Stimulated activated CD8-positive, alpha-beta memory T cell treated with anti-CD3 and anti-CD28 coated beads, Interleukin-2, amount 100 ng/mL, for 1 hour (primary cell): ENCODE results near the gene SBSN.

ENCODE experiments used
- DNase-seq, 2 donors: peaks; one replicate each; pipeline ENCODE4 v3.0.0-alpha.2; 2020; ENCODE audit warnings: low read depth in 2 of 2

The SBSN gene

DNA sequence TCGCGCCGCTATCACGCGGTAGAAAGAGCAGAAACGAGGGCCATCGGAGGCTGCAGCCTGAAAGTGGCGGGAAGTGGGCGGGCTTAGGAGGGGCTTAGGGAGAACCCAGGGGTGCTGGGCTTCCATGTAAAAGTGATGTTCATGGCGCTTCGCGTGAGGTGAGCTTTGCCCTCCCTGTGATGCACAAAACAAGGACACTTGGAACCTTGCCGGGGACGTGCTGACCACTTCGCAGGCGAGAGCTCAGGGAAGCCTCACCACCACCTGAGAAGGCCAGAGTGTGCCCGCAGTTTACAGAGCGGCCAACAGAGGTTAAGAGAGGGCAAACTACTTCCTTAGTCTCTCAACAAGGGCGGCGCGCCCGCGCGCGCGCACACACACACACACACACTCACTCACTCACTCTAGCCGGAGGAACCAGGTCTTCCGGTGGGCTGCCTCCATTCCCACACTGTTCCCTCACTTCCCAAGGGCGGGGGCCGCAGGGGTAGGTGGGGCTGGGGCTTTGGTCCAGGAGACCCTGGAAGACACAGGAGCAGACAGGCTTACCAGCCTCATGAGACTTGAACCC, 5.8 kb upstream of the SBSN start:
- peak in 1 of 2 donors; percentile 21 for DNase-seq

DNA sequence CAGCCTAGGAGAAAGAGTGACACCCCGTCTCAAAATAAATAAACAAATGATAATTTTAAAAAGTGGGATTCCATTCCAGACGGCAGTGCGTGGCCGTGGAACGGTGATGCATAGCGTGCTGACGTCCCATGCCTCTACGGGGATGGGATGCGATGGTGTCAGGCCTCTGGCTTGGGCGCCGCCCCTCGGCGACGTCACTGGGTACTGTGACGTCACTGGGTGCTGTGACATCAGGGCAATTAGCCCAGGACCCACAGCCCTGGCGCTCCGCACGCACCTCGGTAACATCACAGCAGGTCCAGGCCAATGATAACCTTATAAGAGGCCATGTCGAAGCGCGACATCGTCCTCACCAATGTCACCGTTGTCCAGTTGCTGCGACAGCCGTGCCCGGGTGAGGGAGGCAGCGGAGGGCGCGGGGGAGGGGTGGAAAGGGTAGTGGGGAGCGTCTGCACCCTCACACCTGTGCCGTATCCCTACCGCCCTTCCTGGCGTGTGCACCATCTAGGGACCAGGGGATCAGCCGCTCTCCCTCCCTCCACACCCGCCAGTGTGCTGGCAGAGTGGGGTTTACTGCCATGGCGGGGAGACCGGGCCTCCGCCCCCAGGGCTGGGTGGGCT, 5.2 kb upstream of the SBSN start, which contains the start of gene GAPDHS:
Gene GAPDHS, plus strand, starts transcription at position 256 of the 621 bp plus-strand sequence. Its CDS starts 72 bp downstream, at position 328.
- DNase-seq: no peak

DNA sequence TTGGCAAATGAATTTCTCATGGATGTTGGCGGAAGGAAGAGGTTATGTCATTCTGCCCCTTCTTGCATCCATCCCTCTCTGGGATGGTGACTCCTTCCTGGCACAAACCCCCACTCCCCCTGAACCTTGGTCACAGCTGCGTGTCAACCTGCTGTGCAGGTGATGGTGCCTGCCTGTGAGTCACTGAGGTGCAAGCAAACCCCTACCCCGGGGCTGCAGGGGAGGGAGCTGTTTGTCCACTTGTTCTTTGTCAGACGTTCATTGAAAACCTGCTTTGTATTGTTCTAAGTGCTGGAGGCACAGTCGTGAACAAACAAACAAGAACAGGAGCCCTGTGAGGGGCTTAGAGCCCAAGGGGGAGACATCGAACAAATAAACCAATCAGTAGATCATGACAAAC, 3.2 kb upstream of the SBSN start:
- DNase-seq: no peak

DNA sequence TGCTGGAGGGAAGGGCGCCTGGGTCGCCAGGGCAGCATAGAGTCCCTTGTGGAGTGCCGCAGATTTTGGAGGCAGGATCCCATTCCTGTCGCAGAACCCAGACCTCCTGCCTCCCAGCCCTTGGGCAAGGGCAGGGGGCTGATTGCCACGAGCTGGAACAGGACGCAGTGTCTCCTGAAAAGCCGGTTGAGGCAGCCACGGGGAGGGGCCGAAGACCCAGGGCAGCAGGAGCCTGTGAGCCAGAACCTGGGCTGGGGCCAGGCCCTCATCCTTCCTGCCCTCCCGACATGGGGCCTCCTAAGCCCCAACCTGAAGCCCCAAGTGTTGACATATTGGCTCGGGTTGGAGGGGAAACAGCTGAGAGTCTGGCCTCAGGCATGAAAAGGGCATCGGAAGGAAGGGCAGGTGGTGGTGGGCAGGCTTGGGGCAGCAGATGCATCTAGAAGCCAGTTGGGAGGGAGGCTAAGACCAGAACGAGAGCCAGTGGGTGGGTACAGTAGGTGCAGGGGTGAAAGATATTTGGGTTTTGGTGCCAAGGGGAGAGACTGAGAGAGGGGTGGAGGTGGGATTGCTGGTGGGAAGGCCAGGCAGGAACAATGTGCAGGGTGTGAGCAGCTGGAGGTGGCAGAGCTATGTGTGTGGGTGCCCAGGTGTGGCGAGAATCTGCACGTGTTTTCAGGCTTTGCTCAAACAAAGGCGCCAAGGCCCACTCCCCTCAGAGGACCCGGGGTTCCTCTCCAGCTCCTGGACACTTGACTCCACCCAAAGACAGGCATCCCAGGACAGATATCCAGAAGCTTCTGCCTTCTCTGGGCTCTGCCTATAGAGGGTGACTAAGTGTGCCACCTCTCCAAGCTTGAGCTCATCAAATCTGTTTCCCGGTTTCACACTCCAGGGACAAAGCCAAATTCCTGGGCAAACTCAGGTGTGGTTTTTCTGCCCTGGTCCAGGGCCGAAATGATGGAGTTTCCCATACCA, 1.4 kb upstream of the SBSN start:
- DNase-seq: no peak

DNA sequence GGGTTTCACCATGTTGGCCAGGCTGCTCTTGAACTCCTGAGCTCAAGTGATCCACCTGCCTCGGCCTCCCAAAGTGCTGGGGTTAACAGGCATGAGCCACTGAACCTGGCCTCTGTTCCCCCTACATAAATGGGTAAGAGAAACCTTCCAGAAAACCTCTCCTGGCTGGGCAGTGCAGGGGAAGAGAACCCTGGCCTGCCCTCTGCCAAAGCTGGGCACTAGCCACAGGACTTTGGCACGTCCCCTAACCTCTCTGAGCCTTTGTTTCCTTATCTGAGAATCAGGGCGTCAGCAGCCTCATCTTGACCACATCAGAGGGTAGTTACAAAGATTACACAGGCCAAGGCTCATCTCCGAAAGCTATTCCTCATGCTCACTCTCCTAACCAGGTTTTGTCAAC, 2.2 kb downstream of the SBSN start:
- no peak for DNase-seq

DNA sequence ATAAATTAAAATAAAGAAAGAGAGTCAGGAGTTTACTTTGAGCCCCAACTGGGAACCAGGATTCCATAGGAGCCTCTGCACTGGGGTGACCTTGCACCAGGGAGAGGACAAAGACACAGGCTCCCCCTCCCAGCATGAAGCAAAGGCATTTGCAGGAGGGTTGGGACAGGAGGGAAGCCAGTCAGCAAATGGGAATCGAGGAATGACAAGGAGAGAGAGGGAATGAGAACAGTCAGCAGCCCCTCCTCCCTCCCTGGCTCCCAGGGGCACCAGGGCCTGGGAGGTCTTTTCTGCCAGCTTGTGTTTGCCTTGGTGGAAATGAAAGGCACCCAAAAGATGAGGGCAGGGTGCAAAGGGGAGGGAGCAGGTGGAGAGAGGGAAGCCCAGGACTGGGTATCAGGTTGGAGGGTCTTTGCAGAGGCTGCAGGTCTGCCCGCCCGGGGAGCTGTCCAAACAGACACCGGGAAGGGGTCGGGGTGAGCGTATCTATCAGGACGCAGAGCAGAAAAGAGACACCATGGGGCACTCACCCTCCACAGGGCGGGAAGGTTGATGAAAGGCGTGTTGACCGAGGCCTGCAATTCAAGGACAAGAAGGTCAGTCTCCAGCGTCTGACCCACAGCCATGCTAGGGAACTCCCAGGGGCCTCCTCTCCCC, 3.8 kb downstream of the SBSN start:
- DNase-seq: no peak

DNA sequence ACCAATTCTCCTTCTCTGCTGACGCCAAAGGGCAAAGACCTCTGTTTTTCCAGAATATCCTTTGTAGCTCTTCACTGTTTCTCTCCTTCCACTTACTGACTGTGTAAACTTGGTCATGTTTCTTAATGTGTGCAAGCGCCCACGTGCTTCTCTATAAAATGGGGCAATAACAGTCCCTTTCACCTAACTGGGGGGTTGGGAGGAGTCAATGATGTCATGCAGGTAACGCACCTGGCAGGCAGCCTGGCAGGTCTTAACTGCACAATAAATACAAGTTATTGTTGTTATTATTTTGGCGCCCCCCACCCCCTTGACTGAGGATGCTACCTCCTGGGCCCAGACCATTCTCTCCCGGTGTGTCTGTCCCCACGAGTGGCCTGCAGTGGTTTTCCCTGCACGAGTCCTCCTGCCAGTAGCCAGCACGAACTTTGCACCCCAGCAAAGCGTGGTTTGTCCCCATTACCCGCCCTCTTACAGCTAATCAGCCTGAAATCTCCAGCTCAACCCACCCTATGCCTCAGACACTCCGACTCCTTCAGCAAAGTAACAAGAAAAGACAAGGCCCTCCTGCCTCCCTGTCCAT, 5.3 kb downstream of the SBSN start:
- no peak for DNase-seq

DNA sequence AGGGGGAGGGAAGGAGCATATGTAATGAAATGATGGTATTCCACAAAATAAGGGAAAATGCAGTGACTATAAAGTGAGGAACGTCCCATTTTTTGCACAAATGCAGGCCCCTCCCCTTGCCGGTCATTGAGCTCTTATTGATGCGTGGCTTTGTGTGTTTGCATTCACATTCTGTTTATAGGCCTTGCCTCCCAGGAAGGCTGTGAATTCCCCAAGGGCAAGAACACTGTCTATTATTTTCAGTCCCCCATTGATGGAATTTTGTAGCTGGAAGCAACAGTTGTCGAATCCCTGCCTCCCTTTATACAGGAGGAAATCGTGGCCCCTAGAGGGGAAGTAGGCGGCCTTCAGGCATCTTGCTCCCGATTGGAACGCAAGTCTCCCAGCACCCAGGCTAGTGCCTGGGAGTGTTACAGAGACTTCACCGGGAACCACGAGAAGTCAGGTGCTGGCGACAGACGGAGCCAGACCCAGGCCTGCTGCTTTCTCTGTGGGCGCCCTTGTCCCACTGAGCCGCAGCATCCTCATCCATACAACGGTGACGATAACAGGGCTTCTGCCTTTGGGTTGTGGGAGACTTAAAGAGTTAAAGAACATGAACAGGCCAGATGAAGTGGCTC, 6.9 kb downstream of the SBSN start:
- DNase-seq: no peak

DNA sequence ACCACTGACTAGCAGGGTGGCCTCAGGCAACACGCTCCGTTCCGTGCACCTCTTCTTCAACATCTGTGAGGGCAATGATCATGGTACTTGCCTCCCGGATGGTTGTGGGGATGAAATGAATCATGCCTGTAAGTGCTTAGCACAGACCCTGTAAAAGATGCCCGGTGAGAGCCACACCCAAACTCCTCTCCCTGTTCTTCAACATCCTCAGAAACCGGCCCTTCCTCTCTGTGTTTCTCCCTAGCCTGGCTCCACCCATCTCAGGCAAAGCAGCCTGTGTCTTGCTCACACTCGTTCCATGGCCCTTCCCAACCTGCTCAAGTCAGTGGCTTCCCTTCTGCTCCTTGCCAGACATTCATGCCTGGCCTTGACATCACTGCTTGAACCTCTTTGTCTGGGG, 8.8 kb downstream of the SBSN start:
- no peak for DNase-seq

DNA sequence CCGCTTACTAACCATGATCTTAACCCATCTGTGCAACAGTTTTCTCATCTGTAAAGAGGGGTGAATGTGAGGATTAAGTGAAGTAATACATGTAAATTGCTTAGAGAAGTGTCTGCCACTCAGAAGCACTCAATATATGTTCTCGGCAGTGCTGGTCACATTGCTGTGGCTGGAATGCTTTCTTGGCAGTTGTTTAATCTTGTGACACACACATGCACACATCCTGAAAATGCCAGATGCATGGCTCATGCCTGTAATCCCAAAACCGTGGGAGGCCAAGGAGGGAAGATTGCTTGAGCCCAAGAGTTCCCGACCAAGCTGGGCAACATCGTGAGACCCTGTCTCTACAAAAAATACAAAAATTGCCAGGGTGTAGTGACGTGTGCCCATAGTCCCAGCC, 9.8 kb downstream of the SBSN start:
- DNase-seq: no peak

DNA sequence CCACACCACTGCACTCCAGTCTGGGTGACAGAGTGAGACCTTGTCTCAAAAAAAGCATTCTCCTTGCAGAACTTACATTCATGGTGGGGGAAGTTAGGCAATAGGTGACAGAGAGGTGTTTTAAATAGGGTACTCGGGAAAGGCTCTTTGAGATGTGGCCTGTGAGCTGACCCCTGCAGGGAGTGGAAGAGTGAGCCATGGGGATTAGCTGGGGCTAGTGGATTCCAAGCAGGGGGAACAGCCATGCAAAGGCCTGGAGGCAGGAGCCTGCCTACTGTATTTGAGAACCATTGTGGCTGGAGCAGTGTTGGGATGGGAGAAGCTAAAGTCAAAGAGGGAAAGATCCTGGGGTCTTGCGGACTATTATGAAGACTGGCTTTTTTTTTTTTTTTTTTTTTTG, 10.8 kb downstream of the SBSN start:
- DNase-seq: no peak

DNA sequence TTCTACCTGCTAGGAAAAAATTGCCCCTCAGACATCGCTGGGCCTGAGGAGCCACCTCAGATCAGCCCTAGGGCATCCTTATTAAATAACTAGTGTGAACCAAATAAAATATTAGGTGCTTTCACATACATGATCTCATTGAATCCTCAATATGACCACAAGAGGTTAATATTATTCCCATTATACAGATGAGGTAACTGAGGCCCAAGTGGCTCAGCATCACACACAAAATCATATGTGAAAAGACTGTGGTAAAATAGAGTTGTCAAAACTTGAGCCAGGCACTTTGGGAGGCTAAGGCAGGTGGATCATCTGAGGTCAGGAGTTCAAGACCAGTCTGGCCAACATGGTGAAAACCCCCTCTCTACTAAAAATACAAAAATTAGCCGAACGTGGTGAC, 11.8 kb downstream of the SBSN start:
- no peak for DNase-seq

DNA sequence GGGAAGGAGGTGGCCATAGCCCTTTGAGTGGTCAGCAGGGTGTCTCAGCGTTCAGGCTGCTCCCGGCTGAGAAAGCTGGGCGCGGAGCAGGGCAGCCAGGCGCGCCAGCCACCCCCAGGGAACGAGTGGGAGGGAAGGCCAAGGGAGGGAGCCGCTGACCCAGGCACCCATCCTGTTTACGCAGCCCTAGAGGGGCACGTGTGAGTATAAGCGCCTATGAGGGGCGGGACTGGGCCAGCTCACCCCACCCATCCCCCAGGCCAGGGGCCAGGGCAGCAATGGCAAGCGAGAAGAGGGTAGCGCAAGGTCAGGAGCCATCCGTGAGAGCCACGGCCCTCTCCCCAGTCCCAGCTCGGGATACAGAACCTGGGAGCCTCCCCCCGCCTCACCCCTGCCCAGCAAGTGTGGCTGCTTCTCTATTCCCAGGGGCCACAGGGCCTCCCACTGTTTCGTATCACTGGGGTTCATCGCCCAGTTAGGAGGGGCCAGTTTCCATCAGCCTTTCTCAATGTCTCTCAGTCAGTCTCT, 13.8 kb downstream of the SBSN start:
- no peak for DNase-seq

DNA sequence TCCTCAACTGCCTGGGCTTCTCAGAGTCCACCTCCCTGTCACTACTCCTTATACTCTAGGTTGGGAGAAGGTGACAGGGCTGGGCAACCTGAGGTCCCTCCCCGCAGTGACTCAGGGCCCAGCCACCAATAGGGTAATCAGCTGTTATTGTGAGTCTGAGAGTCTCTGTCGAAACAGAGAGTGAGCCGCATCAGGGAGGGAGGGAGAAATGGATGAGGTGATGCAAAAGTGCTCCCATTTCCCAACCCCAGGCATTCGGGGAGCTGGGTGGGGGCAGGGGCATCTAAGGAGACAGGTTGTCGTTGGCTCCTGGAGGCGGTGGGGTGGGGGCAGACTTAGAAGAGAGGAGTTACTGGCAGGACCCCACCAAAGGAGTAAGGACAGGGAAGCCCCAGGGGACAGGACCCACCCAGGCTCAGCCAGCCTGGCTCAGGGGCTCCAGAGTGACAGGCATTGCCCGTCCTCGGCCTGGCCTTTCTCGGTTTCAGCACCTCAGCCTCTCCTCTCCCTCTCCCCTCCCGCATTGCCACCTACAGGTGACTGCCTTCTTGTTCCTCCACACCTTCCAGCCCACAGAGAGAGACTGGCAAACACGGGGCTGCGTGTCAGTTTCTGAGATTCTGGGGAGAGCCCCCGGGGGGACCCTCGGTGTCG, 14.4 kb downstream of the SBSN start, which contains the start of gene DMKN:
Gene DMKN, minus strand, starts transcription at position 22 of the 654 bp plus-strand sequence. CDS start 174 bp downstream, outside the sequence.
- no peak for DNase-seq

DNA sequence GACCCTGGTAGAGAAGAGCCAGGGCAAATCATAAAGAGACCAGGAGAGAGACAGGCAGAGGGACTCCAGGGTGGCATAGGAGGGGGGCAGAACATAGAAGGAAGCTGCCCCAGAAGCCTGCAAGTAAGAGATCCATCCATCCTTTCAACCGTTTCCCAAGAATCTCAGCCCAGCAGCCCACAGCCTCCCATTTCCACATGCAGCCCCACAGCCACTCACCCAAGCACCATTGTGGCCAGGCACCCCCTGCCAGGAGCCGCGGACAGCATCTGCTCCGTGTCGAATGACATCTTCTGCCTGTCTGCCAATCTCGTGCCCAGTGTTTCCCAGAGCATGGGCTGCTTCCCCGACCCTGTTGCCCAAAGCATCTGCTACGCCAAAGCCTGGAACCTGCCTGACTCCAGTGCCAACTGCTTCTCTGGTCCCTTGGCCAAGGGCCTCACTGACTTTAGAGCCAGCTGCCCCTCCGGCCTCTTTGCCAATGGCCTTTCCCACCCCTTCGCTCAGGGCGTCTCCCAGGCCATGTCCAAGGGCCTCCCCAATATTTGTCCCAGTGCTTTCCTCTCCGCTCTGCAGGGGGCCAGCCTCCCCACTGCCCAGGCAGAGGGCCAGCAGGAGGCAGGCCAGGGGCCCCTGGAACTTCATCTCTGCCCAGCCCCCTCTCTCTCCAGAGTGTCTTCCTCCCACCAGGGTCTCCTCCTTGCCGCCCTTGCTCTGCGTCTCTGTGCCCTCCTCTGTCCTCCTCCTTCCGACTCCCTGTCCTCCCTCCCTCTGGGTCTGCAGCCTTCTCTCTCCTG, 15.1 kb downstream of the SBSN start:
- DNase-seq: no peak

DNA sequence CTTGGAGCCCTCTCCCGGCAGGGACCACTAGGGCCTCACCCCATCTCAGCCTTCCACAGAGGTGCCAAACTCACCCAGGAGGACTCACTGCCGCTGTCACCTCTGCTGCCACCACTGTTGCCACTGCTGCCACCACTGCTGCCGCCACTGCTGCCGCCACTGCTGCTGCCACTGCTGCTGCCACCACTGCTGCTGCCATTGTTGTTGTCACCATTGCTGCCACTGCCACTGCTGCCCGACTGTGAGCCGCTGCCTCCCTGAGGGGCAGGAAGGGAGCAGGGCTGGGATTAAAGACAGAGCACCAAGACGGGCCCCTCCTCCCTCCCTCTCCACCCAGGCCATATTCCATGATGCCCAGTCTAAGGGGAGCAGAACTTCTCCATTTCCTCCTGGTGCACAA, 16.8 kb downstream of the SBSN start:
- no peak for DNase-seq

DNA sequence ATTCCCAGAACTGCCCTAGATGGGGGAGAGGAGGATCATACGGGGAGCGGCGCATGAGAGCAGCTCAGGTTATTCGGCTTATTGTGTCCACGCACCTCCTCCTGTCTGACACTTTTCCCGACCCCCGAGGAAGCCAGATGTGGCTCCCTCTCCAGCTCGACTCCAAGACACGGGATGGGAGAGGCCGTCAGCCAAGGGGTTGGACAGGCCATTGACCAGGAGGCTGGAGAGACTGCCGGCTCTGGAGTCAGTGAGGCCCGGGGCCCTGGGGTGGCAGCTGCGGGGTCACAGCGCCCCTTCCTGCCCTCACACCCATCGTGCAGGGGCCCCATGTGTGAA, 17.5 kb downstream of the SBSN start:
- no peak for DNase-seq

DNA sequence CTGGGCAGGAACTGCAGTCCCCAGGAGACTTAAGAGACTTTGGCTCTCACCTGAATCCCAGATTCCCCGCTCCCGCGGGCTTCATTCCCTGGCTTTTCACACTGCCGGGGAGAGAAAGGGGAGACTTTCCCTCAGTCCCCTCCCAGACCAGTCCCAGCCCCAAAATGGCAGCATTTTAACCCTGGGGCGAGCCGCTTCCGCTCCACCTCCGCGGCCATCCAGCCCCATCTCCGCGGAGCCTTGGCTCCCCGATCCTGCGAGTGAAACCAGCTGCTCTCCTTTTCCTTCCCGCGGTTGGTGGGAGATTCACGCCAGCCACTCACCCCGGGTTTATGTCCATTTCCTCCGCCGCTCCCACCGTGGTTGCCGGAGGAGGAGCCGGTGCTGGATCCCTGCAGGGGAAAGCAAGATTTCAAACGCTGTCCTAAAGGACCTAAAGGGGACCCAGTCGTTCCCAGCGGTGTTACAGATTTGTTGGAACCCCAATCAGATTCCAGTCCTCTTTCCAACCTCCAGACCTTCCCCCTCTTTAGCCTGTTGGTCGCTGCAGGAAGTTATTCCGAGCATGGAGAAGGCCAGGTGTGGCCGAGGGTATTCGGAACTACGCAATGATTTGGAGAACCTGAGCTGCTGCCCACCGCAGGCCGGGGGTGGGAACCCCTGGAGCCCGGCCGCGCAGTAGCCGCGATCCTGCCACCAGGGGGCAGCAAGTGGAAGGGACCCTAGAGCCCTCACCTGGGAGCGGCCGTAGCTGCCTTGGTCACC, 18.1 kb downstream of the SBSN start:
- peak; percentile 53 to 60 for DNase-seq
